HepG2 (cell line): ENCODE results near the gene DCTN3.

Source experiments
- BHLHE40 ChIP-seq: IDR thresholded peaks from 2 replicates; pipeline ENCODE4 v1.6.1; 2011; ENCODE audit warnings: low read length, improper control_type of control experiment
- FOXM1 ChIP-seq: sonication (generic); formaldehyde crosslinking; IDR thresholded peaks from 2 replicates; pipeline ENCODE4 v1.5.0; 2020; ENCODE audit warnings: missing genetic modification reagents
- GABPA ChIP-seq, 2 experiments: IDR thresholded peaks; 2 replicates each; pipeline ENCODE4 v1.6.1; 2011 to 2016; ENCODE audit warnings: low read depth in 2 of 2, low read length in 1 of 2, missing biosample characterization in 1 of 2, missing genetic modification characterization in 1 of 2
- HCFC1 ChIP-seq: fragments of 150-350 bp; IDR thresholded peaks from 2 replicates; pipeline ENCODE4 v1.6.1; 2014; ENCODE audit warnings: low read depth, low read length
- SETDB1 ChIP-seq: sonication (generic); formaldehyde crosslinking; IDR thresholded peaks from 2 replicates; pipeline ENCODE4 v1.5.1; 2020; ENCODE audit warnings: missing genetic modification reagents, mild to moderate bottlenecking, borderline replicate concordance
- SRSF4 ChIP-seq: fragments of 200-400 bp; formaldehyde crosslinking; IDR thresholded peaks from one replicate; pipeline ENCODE4 v1.6.1; 2018; ENCODE audit warnings: mild to moderate bottlenecking, low read depth, low read length, moderate library complexity; ENCODE audit not compliant: poor library complexity, severe bottlenecking
- ZNF138 ChIP-seq: sonication (generic); formaldehyde crosslinking; IDR thresholded peaks from 2 replicates; pipeline ENCODE4 v1.5.0; 2020; ENCODE audit warnings: mild to moderate bottlenecking, low read depth, missing genetic modification reagents
- ZNF274 ChIP-seq: sonication (generic); formaldehyde crosslinking; IDR thresholded peaks from 2 replicates; pipeline ENCODE4 v1.5.1; 2020; ENCODE audit warnings: mild to moderate bottlenecking, missing genetic modification reagents
- ZNF878 ChIP-seq: sonication (generic); formaldehyde crosslinking; IDR thresholded peaks from 2 replicates; pipeline ENCODE4 v1.8.1; 2023; ENCODE audit warnings: mild to moderate bottlenecking, missing genetic modification reagents, moderate library complexity
- TF ChIP-seq, protein P1 (sequence below): sonication (generic); formaldehyde crosslinking; IDR thresholded peaks from 2 replicates; pipeline ENCODE4 v1.5.0; 2020; ENCODE audit warnings: mild to moderate bottlenecking, missing genetic modification reagents, moderate library complexity
- TF ChIP-seq, protein P2 (sequence below): sonication (generic); formaldehyde crosslinking; IDR thresholded peaks from 2 replicates; pipeline ENCODE4 v1.4.0; 2020; ENCODE audit warnings: mild to moderate bottlenecking, missing genetic modification reagents, borderline replicate concordance
- TF ChIP-seq, protein P3 (sequence below): sonication (generic); formaldehyde crosslinking; IDR thresholded peaks from 2 replicates; pipeline ENCODE4 v1.4.0; 2020; ENCODE audit warnings: missing genetic modification reagents
- TF ChIP-seq, protein P4 (sequence below): sonication (generic); formaldehyde crosslinking; IDR thresholded peaks from 2 replicates; pipeline ENCODE4 v1.4.0; 2020; ENCODE audit warnings: missing genetic modification reagents

DNA sequence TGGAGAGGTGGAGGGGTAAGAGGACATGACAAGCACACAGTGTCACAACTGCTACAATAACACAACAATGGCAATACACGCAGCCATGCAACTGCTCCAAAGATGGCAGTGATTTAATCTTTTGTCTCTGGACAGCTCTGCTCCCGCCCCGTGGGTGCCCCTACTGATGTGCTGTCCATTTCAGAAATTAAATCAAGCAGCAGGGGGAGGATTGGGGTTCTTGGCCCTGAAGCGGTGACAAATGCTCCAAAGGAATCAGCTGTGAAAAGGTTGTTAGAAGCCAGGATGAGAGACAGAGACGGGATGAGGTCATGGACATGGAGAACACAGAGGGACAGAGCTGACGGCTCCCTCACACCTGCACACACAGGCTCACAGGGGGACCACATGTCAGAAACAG is 53.3 kb downstream of the DCTN3 start:
- TF ChIP-seq SETDB1 (CRISPR knock-in tag), result no peak
- TF ChIP-seq, protein P1, sequence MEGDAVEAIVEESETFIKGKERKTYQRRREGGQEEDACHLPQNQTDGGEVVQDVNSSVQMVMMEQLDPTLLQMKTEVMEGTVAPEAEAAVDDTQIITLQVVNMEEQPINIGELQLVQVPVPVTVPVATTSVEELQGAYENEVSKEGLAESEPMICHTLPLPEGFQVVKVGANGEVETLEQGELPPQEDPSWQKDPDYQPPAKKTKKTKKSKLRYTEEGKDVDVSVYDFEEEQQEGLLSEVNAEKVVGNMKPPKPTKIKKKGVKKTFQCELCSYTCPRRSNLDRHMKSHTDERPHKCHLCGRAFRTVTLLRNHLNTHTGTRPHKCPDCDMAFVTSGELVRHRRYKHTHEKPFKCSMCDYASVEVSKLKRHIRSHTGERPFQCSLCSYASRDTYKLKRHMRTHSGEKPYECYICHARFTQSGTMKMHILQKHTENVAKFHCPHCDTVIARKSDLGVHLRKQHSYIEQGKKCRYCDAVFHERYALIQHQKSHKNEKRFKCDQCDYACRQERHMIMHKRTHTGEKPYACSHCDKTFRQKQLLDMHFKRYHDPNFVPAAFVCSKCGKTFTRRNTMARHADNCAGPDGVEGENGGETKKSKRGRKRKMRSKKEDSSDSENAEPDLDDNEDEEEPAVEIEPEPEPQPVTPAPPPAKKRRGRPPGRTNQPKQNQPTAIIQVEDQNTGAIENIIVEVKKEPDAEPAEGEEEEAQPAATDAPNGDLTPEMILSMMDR (CRISPR knock-in tag), result no peak
- no peak for TF ChIP-seq ZNF878
- no peak for TF ChIP-seq BHLHE40
- no peak for TF ChIP-seq HCFC1
- no peak for TF ChIP-seq ZNF138
- no peak for TF ChIP-seq FOXM1 (CRISPR knock-in tag)
- TF ChIP-seq ZNF274, result no peak
- TF ChIP-seq, protein P2, sequence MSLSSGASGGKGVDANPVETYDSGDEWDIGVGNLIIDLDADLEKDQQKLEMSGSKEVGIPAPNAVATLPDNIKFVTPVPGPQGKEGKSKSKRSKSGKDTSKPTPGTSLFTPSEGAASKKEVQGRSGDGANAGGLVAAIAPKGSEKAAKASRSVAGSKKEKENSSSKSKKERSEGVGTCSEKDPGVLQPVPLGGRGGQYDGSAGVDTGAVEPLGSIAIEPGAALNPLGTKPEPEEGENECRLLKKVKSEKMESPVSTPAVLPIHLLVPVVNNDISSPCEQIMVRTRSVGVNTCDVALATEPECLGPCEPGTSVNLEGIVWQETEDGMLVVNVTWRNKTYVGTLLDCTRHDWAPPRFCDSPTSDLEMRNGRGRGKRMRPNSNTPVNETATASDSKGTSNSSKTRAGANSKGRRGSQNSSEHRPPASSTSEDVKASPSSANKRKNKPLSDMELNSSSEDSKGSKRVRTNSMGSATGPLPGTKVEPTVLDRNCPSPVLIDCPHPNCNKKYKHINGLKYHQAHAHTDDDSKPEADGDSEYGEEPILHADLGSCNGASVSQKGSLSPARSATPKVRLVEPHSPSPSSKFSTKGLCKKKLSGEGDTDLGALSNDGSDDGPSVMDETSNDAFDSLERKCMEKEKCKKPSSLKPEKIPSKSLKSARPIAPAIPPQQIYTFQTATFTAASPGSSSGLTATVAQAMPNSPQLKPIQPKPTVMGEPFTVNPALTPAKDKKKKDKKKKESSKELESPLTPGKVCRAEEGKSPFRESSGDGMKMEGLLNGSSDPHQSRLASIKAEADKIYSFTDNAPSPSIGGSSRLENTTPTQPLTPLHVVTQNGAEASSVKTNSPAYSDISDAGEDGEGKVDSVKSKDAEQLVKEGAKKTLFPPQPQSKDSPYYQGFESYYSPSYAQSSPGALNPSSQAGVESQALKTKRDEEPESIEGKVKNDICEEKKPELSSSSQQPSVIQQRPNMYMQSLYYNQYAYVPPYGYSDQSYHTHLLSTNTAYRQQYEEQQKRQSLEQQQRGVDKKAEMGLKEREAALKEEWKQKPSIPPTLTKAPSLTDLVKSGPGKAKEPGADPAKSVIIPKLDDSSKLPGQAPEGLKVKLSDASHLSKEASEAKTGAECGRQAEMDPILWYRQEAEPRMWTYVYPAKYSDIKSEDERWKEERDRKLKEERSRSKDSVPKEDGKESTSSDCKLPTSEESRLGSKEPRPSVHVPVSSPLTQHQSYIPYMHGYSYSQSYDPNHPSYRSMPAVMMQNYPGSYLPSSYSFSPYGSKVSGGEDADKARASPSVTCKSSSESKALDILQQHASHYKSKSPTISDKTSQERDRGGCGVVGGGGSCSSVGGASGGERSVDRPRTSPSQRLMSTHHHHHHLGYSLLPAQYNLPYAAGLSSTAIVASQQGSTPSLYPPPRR (CRISPR knock-in tag), result no peak
- no peak for TF ChIP-seq SRSF4
- TF ChIP-seq, protein P3, sequence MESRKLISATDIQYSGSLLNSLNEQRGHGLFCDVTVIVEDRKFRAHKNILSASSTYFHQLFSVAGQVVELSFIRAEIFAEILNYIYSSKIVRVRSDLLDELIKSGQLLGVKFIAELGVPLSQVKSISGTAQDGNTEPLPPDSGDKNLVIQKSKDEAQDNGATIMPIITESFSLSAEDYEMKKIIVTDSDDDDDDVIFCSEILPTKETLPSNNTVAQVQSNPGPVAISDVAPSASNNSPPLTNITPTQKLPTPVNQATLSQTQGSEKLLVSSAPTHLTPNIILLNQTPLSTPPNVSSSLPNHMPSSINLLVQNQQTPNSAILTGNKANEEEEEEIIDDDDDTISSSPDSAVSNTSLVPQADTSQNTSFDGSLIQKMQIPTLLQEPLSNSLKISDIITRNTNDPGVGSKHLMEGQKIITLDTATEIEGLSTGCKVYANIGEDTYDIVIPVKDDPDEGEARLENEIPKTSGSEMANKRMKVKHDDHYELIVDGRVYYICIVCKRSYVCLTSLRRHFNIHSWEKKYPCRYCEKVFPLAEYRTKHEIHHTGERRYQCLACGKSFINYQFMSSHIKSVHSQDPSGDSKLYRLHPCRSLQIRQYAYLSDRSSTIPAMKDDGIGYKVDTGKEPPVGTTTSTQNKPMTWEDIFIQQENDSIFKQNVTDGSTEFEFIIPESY (CRISPR knock-in tag), result no peak
- TF ChIP-seq GABPA (IDR thresholded peaks at IDR 0.05; ENCODE audit: low read depth, low read length), result no peak
- TF ChIP-seq GABPA (CRISPR knock-in tag; IDR thresholded peaks at IDR 0.05; ENCODE audit: low read depth), result no peak
- TF ChIP-seq, protein P4, sequence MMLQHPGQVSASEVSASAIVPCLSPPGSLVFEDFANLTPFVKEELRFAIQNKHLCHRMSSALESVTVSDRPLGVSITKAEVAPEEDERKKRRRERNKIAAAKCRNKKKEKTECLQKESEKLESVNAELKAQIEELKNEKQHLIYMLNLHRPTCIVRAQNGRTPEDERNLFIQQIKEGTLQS (CRISPR knock-in tag), result no peak
